GM21576 (cell line): Measurements from ENCODE around the gene CNRIP1.
"Not testable (repeated sequence)": the region's sequence is repeated elsewhere in the genome, so short reads cannot be mapped to it uniquely, and the experiment has no call there.

Source experiments
- ATAC-seq: cut with Tn5 transposase; IDR thresholded peaks from one replicate; pipeline ENCODE4 v1.9.1; 2021; ENCODE audit warnings: mild to moderate bottlenecking, moderate library complexity; ENCODE audit not compliant: unreplicated experiment

Gene CNRIP1, protein sequence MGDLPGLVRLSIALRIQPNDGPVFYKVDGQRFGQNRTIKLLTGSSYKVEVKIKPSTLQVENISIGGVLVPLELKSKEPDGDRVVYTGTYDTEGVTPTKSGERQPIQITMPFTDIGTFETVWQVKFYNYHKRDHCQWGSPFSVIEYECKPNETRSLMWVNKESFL

DNA sequence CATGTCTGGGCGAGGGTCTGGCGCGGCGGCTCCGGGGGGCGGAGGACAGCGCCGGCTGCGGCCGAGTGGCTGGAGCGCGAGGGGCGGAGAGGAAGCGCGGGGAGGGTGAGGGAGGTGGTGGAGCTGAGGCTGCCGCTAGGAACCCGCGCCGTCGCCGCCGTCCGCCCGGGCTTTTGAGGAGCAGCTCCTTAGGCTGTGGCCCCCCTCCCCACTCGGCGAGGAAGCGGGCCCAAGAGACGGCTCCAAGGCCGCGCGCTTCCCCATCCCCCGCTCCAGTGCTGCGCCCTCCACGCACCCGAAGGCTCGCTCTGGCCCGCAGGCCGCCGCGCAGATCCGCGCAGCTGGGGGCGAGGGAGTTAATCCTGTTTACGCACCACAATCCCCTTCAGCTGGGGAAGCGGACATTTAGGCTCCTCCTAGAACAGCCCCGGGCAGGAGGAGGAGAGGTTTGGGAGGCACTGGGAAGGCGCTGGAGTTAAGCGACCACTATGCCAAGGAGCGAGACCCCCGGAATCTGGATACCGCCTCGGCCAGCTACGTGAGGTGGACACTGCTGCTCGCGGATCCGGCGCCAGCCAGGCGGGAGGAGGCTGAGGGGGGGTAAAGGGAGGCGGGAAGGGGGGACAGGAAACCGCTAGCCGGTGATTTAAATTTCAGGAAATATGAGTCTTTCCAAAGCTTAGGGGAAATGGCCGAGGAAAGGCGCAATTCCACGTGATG lies at the start of gene CNRIP1:
CNRIP1 (minus strand) TSS at position 552 of the 720 bp plus-strand sequence; CDS start at position 3, 549 bp downstream.
- no peak for ATAC-seq

DNA sequence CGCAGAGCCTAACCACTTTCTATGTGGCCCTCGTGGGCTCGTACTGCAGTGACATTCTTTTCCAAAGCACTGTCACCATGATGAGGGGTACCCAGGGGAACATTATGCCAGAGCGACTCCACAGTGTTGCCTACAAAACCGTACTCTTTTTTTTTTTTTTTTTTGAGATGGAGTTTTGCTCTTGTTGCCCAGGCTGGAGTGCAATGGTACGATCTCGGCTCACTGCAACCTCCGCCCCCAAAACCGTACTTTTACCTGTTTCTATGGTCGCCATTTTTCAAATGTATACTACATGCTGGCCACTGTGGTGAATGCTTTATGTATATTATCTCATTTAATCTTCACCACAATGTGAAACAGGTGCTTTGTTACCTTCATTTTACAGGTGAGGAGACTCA lies 49.6 kb upstream of the CNRIP1 start:
- ATAC-seq: no peak

DNA sequence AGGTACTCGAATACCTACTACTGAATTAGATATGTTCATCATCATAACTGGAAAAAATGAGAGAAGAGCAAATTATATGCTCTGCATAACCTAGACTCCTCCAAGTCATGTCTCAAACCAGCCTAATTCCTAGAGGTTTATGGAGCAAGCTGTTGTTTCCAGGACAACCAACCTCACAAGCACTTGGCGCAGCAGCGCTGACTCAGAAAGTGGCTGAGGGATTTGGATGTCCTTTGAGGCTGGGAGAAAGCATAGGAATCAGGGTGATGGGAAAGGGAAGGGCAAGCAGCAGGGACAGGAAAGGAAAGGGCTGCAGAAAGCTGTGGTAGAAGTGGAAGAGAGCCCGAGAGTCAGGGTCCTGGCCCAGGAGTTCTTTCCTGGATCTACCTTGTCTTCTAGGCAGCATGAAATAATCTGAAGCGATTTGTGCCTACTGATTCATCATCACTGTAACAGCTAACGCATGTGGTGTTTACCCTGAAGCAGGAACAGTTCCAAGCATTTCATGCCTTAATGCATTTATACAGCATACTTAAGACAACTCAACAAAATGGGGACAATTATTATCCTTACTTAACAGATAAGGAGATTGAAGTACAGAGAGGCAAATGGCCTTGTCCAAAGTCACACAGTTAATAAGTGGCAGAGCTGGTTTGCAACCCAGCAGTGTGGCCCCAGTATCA lies 49.0 kb upstream of the CNRIP1 start:
- no peak for ATAC-seq

DNA sequence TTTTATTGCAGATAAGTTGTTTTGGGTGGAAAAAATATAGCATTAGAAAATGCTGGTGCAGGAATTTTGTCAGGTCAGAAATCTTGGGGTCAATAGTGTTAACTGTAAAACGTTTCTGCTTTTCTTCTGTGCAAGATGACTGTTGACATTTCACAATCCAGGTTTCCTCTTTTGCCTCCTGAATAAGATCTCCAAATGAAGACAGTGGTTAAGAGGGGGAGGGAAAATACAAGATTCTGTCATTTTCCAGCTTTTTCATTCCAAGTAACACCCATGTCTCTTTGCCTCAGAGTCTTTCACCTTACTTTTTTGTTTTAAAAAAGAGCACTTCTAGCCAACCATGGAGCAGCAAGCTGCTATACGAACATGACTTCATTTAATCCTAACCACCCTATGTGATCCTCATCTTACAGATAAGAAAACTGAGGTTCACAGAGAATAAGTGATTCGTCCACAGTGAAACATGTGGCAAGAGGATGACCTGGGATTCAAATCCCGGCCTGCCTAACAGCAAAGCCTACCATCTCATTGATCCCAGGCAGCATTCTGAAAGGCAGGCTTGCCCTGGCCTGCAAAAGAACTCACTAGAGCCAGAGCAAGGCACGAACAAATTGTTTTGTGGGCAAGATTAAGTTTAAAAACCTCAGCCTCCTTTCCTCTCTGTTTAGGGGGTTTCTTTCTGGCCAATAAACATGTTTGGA lies 48.4 kb upstream of the CNRIP1 start:
- ATAC-seq: no peak

DNA sequence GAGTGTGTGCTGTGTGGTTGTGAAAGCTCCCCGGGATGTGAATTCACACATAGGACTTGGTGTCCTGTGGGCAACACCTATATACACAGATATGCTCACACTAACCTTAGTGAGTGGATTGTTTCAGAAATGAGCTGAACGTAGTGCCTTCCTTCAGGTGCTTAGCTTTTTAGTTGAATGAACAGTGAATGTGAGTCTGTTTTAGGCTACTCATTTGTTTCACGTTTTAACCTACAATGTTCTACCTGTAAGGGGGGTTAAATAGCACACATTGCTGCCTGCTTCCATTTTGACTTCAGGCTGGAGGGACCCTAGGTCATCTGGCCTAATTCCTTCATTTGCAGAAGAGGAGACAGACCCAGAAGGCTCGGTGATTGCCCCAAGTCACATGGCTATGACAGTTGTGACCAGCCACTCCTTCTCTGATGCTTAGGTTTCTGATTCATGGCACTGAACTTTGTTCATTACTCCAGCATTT lies 46.4 kb upstream of the CNRIP1 start:
- peak; percentile 42 for ATAC-seq

DNA sequence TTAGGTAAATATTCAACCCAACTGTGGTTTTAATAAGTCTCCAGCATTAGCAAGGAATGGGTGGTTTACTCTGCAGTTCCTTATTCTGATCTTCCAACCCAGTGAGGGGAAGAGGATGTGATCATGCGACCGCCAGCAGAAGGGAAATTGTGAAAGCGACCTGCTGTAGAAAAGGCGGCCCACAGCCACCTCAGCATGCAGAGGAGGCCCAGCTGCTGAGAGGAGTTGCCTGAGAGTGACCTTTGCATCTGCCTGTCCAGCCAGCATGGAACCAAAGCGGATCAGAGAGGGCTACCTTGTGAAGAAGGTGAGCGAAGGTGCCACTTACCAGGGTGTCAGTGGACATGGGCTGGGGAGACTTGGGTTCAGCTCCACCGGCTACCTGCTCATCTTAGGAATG lies 45.3 kb upstream of the CNRIP1 start, which contains the start of gene PLEK:
PLEK (plus strand) TSS at position 196 of the 400 bp plus-strand sequence; CDS start at position 266, 70 bp downstream.
- peak; percentile 42 for ATAC-seq

DNA sequence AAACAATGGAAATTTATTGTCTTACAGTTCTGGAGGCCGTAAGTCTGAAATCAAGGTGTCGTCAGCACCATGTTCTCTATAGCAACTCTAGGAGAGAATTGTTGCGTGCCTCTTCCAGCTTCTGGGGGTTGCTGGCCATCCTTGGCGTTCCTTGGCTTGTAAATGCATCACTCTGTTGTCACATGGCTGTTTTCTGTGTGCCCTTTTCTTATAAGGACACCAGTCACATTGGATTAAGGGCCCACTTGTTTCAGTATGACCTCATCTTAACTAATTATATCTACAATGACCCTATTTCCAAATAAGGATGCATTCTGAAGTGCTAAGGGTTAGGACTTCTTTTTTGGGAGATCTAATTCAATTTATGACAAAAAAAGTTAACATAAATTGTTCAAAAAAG lies 44.0 kb upstream of the CNRIP1 start:
- no peak for ATAC-seq

DNA sequence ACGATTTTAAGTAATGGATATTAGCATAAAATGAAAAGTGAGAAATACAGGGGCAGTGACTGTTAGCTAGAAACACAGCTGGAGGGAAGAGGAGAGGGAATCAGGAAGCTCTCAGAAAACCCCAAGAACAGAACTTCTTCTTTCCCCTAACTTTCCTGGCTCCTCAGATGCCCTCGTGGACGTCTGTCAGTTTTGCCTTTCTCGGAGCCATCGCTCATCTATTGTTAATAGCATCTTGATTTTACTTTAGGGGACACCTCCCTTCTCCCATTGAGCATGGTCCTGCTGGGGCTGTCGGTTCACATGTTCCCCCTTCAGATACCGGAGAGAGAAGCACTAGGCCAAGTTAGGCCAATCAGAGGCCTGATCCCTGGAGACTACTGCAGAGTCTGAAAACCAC lies 43.0 kb upstream of the CNRIP1 start:
- ATAC-seq: no peak

DNA sequence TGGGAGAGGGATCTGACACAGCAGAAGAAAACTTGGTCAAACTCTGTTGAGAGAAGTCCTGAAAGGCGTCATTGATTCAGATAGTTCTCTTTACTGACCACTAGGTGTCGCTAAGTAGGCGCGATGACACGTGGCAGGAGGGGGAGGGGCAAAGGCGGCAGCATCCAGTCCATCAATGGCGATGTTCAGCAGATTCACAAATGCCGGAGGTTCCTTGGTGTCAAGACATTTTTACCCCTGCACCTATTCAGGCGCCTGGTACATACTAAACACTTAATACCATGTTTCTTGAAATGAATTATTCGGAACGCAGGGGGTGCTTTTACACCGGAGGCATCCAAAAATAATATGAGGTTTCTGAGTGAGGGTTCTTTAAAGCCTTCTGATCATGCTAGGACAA lies 42.3 kb upstream of the CNRIP1 start:
- peak; percentile 35 for ATAC-seq

DNA sequence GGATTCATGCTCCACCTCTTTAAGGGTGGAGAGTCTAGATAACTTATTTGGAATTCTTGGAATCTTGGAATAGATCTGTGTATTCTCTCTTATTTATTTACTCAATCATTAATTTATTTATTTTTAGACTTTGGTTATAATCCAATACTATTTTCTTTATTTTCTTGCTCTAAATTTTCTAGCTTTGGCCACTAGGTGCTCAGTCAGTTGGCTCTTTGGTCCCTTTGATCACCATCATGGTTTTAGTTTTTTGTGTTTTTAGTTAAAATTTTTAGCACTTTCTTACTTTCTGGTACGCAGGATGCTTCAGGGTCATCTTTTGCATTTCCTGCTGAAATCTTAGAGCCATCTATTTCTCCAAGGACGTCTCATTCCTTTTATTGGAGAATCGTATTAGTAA lies 40.1 kb upstream of the CNRIP1 start:
- no peak for ATAC-seq

DNA sequence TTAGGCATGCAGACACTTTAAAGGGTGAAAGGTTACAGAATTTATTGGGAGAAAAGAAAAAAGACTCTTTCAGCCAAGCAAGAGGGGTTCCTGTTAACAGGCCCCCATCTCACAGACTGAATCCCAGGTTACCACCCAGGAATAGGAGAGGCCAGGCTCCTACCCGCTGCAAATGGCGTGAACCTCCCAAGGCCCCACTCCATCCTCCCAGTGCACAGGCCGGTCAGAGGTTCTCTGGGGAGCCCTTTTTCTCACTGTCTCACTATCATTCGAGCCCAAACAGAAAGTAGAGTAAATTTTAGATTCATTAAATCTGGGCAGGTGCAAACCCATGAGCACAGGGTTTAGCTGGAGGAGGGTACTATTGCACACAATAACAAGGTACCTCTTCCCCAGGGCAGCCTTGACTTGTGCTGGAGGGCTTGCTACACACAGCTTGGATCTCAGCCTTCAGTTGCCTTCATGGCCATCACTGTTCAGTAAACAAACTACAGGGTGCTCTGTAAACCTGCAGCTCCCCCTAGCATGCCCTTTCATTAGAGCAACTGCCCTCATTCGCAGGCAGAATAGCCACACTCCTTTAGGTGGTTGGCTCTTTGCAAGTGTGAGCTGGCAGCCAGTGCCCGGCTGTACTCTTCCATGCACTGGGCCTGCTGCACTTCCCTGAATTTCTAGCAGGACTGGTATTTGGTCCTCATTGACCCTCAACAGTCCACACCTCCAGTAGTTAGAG lies 38.0 kb upstream of the CNRIP1 start:
- peak; percentile 78 for ATAC-seq

DNA sequence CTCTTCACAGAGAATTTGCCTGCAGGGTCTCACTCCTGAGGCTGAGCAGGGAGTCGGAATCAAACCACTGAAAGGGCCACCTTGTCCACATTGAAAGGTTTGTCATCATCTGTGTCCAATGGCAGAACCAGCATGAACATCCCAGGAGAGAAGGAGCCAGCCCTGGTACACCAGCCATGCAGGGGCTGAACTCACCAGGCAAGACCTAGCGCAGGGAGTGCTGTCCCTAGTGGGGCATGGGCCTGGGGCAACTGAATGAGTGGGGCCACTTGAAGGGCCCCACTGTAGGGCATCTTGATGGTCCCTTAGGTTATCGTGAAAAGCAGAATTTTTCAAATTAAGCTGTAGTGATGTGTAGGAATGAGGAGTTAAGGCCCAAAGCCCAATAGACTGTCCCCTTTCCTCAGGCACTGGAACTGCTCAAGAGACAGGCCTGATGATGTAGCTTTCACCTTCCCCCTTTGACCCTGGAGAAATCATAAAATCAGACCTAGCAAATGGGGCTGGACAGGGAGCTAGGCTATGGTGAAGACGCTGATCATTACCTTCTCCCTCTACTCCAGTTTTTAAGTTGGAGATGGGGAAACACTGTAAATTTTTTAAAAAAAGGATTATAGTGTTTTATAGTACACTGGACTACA lies 37.0 kb upstream of the CNRIP1 start:
- no peak for ATAC-seq

DNA sequence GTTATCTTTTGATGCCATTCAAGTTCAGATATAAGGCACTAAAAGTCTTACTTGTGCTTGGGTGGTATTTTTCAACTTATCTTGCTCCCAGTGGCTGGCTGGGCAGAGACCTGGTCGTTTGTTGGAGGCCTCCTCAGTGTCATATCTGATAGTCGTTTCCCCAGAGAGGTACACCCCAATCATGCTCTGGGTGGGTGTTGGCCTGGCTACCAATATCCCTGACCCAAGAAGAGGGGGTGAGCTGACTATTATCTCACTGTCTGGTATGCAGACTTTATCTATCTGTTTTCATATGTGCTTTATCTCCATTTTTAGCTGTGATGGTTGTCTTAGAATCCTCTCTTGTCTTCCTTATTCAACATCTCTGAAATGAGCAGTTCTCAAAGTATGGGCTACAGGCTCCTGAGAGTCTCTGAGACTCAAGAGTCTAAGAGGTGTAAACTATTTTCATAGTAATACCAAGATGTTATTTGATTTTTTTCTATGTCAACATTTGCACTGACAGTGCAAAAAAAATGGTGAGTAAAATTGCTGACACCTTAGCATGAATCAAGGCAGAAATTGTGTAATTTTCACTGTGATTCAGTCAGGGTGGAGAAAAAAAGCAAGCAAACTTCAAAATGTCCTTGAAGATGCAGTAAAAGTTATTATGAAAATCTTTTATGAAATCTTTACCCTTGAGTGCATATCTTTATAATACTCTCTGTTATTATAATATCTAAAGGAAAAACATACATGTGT lies 33.1 kb upstream of the CNRIP1 start:
- no peak for ATAC-seq

DNA sequence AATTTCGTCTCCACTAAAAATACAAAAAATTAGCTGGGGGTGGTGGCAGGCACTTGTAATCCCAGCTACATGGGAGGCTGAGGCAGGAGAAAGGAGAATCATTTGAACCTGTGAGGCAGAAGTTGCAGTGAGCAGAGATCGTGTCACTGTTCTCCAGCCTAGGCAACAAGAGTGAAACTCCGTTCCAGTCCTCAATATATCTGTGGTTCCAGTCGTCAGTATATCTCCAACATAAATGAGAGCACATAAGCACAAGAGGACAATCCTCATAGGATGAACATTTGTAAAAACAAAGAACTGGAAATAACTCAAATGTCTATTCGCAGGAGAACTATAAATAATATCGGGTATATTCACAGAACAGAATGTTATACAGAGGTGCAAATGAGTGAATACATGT lies 32.2 kb upstream of the CNRIP1 start:
- ATAC-seq: no peak

DNA sequence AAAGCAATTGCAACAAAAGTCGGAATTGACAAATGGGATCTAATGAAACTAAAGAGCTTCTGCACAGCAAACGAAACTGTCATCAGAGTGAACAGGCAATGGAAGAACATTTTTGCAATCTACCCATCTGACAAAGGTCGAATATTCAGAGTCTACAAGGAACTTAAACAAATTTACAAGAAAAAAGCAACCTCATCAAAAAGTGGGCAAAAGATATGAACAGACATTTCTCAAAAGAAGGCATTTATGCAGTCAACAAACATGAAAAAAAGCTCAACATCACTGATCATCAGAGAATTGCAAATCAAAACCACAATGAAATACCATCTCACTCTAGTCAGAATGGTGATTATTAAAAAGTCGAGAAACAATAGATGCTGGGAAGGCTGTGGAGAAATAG lies 29.3 kb upstream of the CNRIP1 start:
- not testable (repeated sequence) for ATAC-seq

DNA sequence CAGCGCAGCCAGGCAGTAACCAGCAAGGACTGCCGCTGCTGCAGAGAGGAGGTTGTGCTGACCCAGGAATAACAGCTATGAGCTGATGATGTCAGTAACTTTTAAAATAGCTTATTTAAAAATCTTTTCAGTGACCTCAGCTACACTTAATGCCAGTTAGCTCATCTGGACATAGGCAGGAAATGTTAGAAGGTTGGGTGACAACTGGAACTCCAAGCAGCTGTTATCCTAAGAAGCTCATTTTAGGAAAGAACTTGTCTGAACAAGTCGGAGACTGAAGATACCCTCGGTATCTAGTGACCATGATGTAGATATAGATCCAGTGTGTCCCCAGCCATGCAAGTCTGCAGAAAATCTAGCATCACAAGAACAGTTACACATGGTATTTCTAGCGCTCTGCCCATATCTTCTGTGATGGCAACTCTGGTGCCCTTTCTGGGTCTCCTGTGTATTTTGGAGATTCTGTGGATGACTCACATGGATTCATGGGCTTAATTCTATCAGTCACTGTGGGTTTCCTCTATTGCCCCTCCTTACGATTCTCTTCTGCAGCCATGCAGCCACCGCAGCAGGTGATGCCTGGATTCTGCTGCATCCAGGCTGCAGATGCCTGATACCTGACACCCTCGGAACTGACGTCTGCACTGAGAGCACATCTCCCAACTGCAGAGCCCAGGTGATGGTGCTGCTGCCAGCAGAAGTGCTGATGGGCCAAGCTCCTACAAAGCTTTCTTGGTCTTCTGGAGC lies 25.6 kb upstream of the CNRIP1 start:
- ATAC-seq: no peak

DNA sequence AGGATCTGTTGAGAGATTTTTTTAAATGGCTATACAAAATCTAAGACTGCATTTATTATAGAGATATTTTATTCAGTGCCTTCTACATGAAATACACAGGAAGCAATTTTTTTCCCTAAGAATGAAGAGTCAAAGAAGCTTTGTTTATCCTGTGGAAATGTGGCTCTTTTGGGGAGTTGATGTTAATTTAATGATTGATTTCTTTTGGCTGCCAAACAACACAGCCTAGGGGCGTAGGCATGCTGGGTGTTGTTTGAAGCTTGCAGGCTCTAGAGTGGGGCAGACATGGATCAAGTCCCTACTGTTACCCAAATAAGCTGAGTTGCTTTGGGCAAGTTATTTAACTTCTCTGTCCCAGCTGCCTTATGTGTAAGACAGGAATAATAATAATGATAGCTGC lies 24.3 kb upstream of the CNRIP1 start:
- no peak for ATAC-seq

DNA sequence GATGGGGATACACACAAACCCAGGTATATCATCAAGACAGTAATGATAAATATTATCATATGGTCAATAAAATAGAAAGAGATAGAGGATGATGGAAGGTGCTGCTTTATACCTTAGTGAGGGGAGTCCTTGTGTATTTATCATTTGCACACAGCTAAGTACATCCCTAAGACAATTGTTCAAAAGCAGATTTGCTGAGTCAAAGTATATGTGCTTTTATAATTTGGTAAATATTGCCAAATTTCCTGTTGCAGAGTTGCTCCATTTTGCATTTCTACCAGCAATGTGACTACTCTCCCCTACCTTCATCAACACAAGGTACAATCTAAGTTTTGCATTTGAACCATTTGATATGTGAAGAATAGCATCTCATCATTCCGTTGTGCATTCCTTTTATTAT lies 22.7 kb upstream of the CNRIP1 start:
- ATAC-seq: no peak

DNA sequence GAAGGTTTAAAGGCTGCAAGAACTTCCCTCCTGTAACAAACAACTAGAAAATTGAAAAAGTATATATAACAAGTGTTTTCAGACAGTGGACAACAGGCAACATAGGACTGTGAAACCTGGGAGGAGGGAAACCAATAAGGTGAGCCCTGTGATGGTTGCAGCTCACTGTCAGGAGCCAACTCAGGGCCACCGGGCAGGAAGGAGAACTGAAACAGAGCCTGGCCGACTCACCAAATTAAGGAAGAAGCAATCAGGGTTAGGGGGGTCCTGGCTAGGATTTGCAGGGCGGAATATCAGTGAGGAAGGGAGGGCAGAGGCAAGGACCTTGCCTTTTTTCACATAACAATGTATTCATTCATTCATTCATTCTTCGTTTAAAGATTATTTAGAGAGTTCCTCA lies 21.8 kb upstream of the CNRIP1 start:
- no peak for ATAC-seq
